Measurements from ENCODE around the gene NME9.
A peak's percentile ranks its signal among the peaks of the same experiment; 100 is the strongest.

Gene NME9

DNA sequence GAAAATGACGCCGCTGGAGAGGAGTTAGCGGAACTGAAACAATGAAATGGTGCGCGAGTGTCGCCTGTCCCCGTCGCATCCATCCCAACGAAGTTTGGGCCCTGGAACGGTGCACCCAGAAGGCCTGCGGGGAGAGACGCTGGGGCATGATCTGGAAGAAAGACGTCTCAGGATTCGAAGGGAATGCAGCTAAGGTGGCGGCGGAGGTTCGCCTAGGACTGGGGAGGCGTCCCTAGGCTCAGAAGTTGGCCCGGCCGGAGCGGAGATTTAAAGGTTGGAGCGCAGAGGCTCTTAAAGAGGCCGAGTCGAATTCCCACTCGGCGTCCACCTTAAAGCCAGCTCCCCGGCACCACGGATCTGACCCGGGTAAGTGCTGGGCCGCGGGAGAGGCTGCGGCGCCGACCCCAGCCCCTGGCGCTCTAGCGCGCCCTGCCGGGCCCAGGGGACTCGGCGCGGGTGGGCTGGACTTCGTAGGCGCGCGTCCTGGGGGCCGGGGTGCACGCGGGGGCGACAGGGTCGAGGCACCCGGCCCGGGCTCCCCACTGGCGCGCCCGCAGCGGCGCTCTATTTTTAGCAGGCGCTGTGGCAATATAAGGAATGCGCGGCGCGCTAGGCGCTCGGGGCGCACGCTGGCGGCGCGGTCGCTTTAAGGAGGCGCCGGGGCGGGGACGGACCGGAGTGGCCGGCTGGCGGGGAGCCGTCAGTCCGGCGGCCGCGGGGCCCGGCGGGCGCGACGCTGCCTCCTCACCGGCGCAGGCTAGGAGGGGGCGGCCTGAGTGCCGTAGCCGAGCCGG is 18.5 kb upstream of the NME9 start, which contains the start of gene MRAS (continued):
- TF ChIP-seq TSHZ1 (tag by site-specific recombination; IDR thresholded peaks at IDR 0.05; ENCODE audit: borderline replicate concordance) (no peak), ZNF146 (tag by site-specific recombination; IDR thresholded peaks at IDR 0.05) (no peak), ZNF341 (tag by site-specific recombination; IDR thresholded peaks at IDR 0.05; ENCODE audit: low read depth) (no peak), WT1 (tag by site-specific recombination; IDR thresholded peaks at IDR 0.05) (no peak), ZNF792 (tag by site-specific recombination; IDR thresholded peaks at IDR 0.05) (no peak), ZNF629 (tag by site-specific recombination; IDR thresholded peaks at IDR 0.05) (no peak), ZNF521 (tag by site-specific recombination; IDR thresholded peaks at IDR 0.05) (no peak), ZNF239 (tag by site-specific recombination; IDR thresholded peaks at IDR 0.05) (no peak), ZNF791 (tag by site-specific recombination; IDR thresholded peaks at IDR 0.05) (no peak), ZNF404 (tag by site-specific recombination; IDR thresholded peaks at IDR 0.05) (no peak), ZNF174 (tag by site-specific recombination; IDR thresholded peaks at IDR 0.05) (no peak), ZNF843 (tag by site-specific recombination; IDR thresholded peaks at IDR 0.05) (no peak), ZNF837 (tag by site-specific recombination; IDR thresholded peaks at IDR 0.05) (no peak), BCL11B (tag by site-specific recombination; IDR thresholded peaks at IDR 0.05; ENCODE audit: low read depth) (no peak), ZNF707 (tag by site-specific recombination; IDR thresholded peaks at IDR 0.05) (no peak), ZNF670 (tag by site-specific recombination; IDR thresholded peaks at IDR 0.05; ENCODE audit: low read depth) (no peak), GLI2 (tag by site-specific recombination; IDR thresholded peaks at IDR 0.05; ENCODE audit: borderline replicate concordance, low read depth) (no peak), RBAK (tag by site-specific recombination; IDR thresholded peaks at IDR 0.05) (no peak), ZNF704 (tag by site-specific recombination; IDR thresholded peaks at IDR 0.05) (no peak), ZBTB7A (tag by site-specific recombination; IDR thresholded peaks at IDR 0.05; ENCODE audit: low read depth) (no peak), ZFHX2 (tag by site-specific recombination; conservative IDR thresholded peaks at IDR 0.05) (peak; percentile 33; the same call in 1 of the 2 replicates), ZNF211 (tag by site-specific recombination; IDR thresholded peaks at IDR 0.05; ENCODE audit: low read depth) (no peak), ZNF311 (tag by site-specific recombination; IDR thresholded peaks at IDR 0.05; ENCODE audit: borderline replicate concordance) (no peak), ZNF423 (tag by site-specific recombination; IDR thresholded peaks at IDR 0.05) (no peak), ZNF600 (tag by site-specific recombination; IDR thresholded peaks at IDR 0.05) (peak; percentile 48; the same call in 1 of the 2 replicates), ZNF621 (tag by site-specific recombination; IDR thresholded peaks at IDR 0.05) (no peak)
- TF ChIP-seq, protein P1, sequence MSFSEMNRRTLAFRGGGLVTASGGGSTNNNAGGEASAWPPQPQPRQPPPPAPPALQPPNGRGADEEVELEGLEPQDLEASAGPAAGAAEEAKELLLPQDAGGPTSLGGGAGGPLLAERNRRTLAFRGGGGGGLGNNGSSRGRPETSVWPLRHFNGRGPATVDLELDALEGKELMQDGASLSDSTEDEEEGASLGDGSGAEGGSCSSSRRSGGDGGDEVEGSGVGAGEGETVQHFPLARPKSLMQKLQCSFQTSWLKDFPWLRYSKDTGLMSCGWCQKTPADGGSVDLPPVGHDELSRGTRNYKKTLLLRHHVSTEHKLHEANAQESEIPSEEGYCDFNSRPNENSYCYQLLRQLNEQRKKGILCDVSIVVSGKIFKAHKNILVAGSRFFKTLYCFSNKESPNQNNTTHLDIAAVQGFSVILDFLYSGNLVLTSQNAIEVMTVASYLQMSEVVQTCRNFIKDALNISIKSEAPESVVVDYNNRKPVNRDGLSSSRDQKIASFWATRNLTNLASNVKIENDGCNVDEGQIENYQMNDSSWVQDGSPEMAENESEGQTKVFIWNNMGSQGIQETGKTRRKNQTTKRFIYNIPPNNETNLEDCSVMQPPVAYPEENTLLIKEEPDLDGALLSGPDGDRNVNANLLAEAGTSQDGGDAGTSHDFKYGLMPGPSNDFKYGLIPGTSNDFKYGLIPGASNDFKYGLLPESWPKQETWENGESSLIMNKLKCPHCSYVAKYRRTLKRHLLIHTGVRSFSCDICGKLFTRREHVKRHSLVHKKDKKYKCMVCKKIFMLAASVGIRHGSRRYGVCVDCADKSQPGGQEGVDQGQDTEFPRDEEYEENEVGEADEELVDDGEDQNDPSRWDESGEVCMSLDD (tag by site-specific recombination; IDR thresholded peaks at IDR 0.05): no peak
- TF ChIP-seq, protein P2, sequence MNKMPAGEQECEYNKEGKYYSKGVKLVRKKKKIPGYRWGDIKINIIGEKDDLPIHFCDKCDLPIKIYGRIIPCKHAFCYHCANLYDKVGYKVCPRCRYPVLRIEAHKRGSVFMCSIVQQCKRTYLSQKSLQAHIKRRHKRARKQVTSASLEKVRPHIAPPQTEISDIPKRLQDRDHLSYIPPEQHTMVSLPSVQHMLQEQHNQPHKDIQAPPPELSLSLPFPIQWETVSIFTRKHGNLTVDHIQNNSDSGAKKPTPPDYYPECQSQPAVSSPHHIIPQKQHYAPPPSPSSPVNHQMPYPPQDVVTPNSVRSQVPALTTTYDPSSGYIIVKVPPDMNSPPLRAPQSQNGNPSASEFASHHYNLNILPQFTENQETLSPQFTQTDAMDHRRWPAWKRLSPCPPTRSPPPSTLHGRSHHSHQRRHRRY (tag by site-specific recombination; IDR thresholded peaks at IDR 0.05): no peak
- TF ChIP-seq, protein P3, sequence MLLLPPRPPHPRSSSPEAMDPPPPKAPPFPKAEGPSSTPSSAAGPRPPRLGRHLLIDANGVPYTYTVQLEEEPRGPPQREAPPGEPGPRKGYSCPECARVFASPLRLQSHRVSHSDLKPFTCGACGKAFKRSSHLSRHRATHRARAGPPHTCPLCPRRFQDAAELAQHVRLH (tag by site-specific recombination; IDR thresholded peaks at IDR 0.05): no peak
